Effector memory CD4-positive, alpha-beta T cell (primary cell): ENCODE data around the gene BPIFB2.
"Not testable (repeated sequence)": the region's sequence is repeated elsewhere in the genome, so short reads cannot be mapped to it uniquely, and the experiment has no call there.

Experiments
- DNase-seq, 3 donors: peaks; one replicate each; pipeline ENCODE4 v3.0.0-alpha.2; 2020
- H3K27ac ChIP-seq: 2 replicates; pipeline ENCODE4 v1.7.0; 2013; ENCODE audit warnings: mild to moderate bottlenecking, low read length, moderate library complexity; ENCODE audit not compliant: insufficient read depth, poor library complexity, severe bottlenecking
- H3K27me3 ChIP-seq: replicated peaks from 2 replicates; pipeline ENCODE4 v1.7.0; 2013; ENCODE audit warnings: mild to moderate bottlenecking, low read length; ENCODE audit not compliant: insufficient read depth, control insufficient read depth, poor library complexity, severe bottlenecking
- H3K36me3 ChIP-seq: 2 replicates; pipeline ENCODE4 v1.7.0; 2013; ENCODE audit warnings: mild to moderate bottlenecking, low read length, moderate library complexity; ENCODE audit not compliant: control insufficient read depth, insufficient read depth
- H3K4me1 ChIP-seq: 2 replicates; pipeline ENCODE4 v1.7.0; 2013; ENCODE audit warnings: low read length, mild to moderate bottlenecking; ENCODE audit not compliant: control insufficient read depth, insufficient read depth, poor library complexity, severe bottlenecking
- H3K4me3 ChIP-seq: 2 replicates; pipeline ENCODE4 v1.7.0; 2013; ENCODE audit warnings: low read length, low read depth, mild to moderate bottlenecking; ENCODE audit not compliant: insufficient read depth, poor library complexity, severe bottlenecking
- H3K9me3 ChIP-seq: 2 replicates; pipeline ENCODE4 v1.7.0; 2013; ENCODE audit warnings: mild to moderate bottlenecking, low read length, moderate library complexity; ENCODE audit not compliant: control insufficient read depth

The BPIFB2 gene

GRCh38 chr20:33042430-33042829 is 34.9 kb downstream of the BPIFB2 start:
- no peaks in the 10 kb centered on the region for H3K27me3 ChIP-seq
- H3K4me1 ChIP-seq: no peaks in the 10 kb centered on the region
- no peaks in the 10 kb centered on the region for H3K36me3 ChIP-seq
- no peak for DNase-seq
- H3K27ac ChIP-seq: no peak overlapping the region
- H3K4me3 ChIP-seq: no peak overlapping the region
- no peaks in the 10 kb centered on the region for H3K9me3 ChIP-seq

- DNase-seq: no peak
- no peak overlapping the region for H3K27ac ChIP-seq
These were observed 35.7 kb downstream of the BPIFB2 start for GRCh38 chr20:33042983-33043730.

GRCh38 chr20:33043731-33044181 is 36.3 kb downstream of the BPIFB2 start:
- DNase-seq: no peak
- no peaks in the 10 kb centered on the region for H3K4me1 ChIP-seq
- no peaks in the 10 kb centered on the region for H3K27me3 ChIP-seq
- H3K9me3 ChIP-seq: no peaks in the 10 kb centered on the region
- H3K4me3 ChIP-seq: no peak overlapping the region
- H3K27ac ChIP-seq: no peak overlapping the region
- H3K36me3 ChIP-seq: no peaks in the 10 kb centered on the region

More at GRCh38 chr20:33042983-33043730, 35.7 kb downstream of the BPIFB2 start:
- H3K9me3 ChIP-seq: no peaks in the 10 kb centered on the region
- H3K4me1 ChIP-seq: no peaks in the 10 kb centered on the region
- H3K4me3 ChIP-seq: no peak overlapping the region
- H3K36me3 ChIP-seq: no peaks in the 10 kb centered on the region
- no peaks in the 10 kb centered on the region for H3K27me3 ChIP-seq

- not testable (repeated sequence) for H3K27ac ChIP-seq, H3K4me1 ChIP-seq, H3K36me3 ChIP-seq, H3K9me3 ChIP-seq, H3K27me3 ChIP-seq, DNase-seq, H3K4me3 ChIP-seq
These were observed 37.7 kb downstream of the BPIFB2 start for GRCh38 chr20:33045129-33045721.

- Histone ChIP-seq H3K27me3 (no peaks in the 10 kb centered on the region), H3K4me1 (no peaks in the 10 kb centered on the region), H3K36me3 (no peaks in the 10 kb centered on the region), H3K4me3 (no peak overlapping the region), H3K9me3 (no peaks in the 10 kb centered on the region), H3K27ac (no peak overlapping the region)
- DNase-seq: no peak
These were observed 38.9 kb downstream of the BPIFB2 start for GRCh38 chr20:33046412-33046811.

- Histone ChIP-seq H3K27me3 (no peaks in the 10 kb centered on the region), H3K36me3 (no peaks in the 10 kb centered on the region), H3K4me1 (no peaks in the 10 kb centered on the region), H3K4me3 (no peak overlapping the region), H3K9me3 (no peaks in the 10 kb centered on the region), H3K27ac (no peak overlapping the region)
- DNase-seq: no peak
These were observed 43.8 kb downstream of the BPIFB2 start for GRCh38 chr20:33051333-33051732.

- no peak for DNase-seq
- H3K36me3 ChIP-seq: no peaks in the 10 kb centered on the region
- H3K27ac ChIP-seq: no peak within 1 kb of the TSS
- H3K9me3 ChIP-seq: no peaks in the 10 kb centered on the region
- H3K4me3 ChIP-seq: no peak within 1 kb of the TSS
- H3K27me3 ChIP-seq: no peaks in the 10 kb centered on the region
- no peaks in the 10 kb centered on the region for H3K4me1 ChIP-seq
These were observed 46.0 kb downstream of the BPIFB2 start, which contains the start of gene BPIFB3 for GRCh38 chr20:33053291-33054106. Gene BPIFB3, plus strand, starts transcription at chr20:33053903. Its CDS starts 1,533 bp downstream, at chr20:33055436.

- no peak for DNase-seq
- no peaks in the 10 kb centered on the region for H3K9me3 ChIP-seq
- H3K4me1 ChIP-seq: no peaks in the 10 kb centered on the region
- no peaks in the 10 kb centered on the region for H3K27me3 ChIP-seq
- no peaks in the 10 kb centered on the region for H3K36me3 ChIP-seq
- H3K27ac ChIP-seq: no peak overlapping the region
- H3K4me3 ChIP-seq: no peak overlapping the region
These were observed 46.9 kb downstream of the BPIFB2 start for GRCh38 chr20:33054381-33054780.

GRCh38 chr20:33054791-33055190 is 47.3 kb downstream of the BPIFB2 start:
- Histone ChIP-seq H3K36me3 (no peaks in the 10 kb centered on the region), H3K27ac (no peak overlapping the region), H3K9me3 (no peaks in the 10 kb centered on the region), H3K27me3 (no peaks in the 10 kb centered on the region), H3K4me1 (no peaks in the 10 kb centered on the region), H3K4me3 (no peak overlapping the region)
- DNase-seq: no peak

GRCh38 chr20:33059136-33059535 is 51.6 kb downstream of the BPIFB2 start:
- Histone ChIP-seq H3K36me3 (no peaks in the 10 kb centered on the region), H3K4me1 (no peaks in the 10 kb centered on the region), H3K4me3 (no peak overlapping the region), H3K9me3 (no peaks in the 10 kb centered on the region), H3K27me3 (no peaks in the 10 kb centered on the region), H3K27ac (no peak overlapping the region)
- no peak for DNase-seq
